WERI-Rb-1 (cell line): ENCODE measurements around the gene E2F8.

Source experiments
- DNase-seq: peaks from one replicate; pipeline ENCODE4 v3.0.0-alpha.2; 2020
- H3K27ac ChIP-seq: fragments of 250-450 bp; sonication (Bioruptor Pico); 2 replicates; pipeline ENCODE4 v1.5.1; 2020; ENCODE audit warnings: mild to moderate bottlenecking, moderate library complexity
- H3K27me3 ChIP-seq: fragments of 250-450 bp; sonication (Bioruptor Pico); 2 replicates; pipeline ENCODE4 v1.5.1; 2021; ENCODE audit warnings: mild to moderate bottlenecking, low read depth, moderate library complexity; ENCODE audit not compliant: insufficient read depth, severe bottlenecking
- H3K36me3 ChIP-seq: fragments of 250-450 bp; sonication (Bioruptor Pico); 2 replicates; pipeline ENCODE4 v1.5.1; 2020; ENCODE audit warnings: mild to moderate bottlenecking, moderate library complexity
- H3K4me3 ChIP-seq: 2 replicates; pipeline ENCODE4 v1.5.1; 2011; ENCODE audit warnings: low read depth, mild to moderate bottlenecking, control low read depth, low read length
- H3K9me3 ChIP-seq: fragments of 250-450 bp; sonication (Bioruptor Pico); 2 replicates; pipeline ENCODE4 v1.5.1; 2021; ENCODE audit warnings: mild to moderate bottlenecking, moderate library complexity; ENCODE audit not compliant: severe bottlenecking
- CTCF ChIP-seq: IDR thresholded peaks from 2 replicates; pipeline ENCODE4 v1.5.1; 2011; ENCODE audit warnings: low read depth, mild to moderate bottlenecking, control low read depth, inconsistent platforms, low read length

The E2F8 gene

DNA sequence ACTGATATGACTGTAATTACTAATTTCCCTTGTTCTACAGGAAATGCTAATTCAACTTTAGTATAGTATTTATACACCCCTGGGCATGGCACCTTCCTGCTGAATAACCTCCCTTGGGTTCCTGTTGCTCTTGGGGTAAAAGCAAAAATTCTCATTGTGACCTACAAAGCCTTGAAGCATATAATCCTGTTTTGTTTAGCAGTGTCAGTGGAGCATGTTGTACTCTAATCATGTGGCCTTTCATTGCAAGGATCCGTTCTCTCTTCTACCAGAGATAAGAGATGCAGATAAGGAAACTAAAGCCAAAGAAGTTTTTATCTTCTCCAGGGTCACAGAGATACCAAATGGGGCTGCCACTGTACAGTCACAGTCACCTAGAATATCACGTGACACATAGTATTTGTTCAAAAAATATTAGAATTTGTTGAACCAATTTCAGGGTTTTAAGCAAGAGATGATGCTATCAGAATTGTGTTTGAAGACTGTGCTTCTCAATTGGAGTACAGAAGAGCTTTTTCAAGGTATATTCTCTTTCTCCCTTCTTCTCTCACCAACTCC, 64.0 kb downstream of the E2F8 start:
- H3K27me3 ChIP-seq = no peaks in the 10 kb centered on the region
- H3K36me3 ChIP-seq = peaks cover 13% of the 10 kb centered on the region
- no peaks in the 10 kb centered on the region for H3K9me3 ChIP-seq
- TF ChIP-seq CTCF = no peak
- DNase-seq = no peak
- no peak overlapping the region for H3K27ac ChIP-seq
- H3K4me3 ChIP-seq = no peak overlapping the region
